Measurements from ENCODE around the gene CKAP2L. TPM values are rescaled to one million over a fixed set of nuclear protein-coding genes. Genes with fewer than 3 reads are reported as not detected.

CKAP2L gene
- total and polyA plus RNA-seq, 9 of the 15 experiments (the other 6 are each of a cell fraction or from before 2014, with no cell fraction given): 10.4 to 21.9 (median 14.2) TPM

DNA sequence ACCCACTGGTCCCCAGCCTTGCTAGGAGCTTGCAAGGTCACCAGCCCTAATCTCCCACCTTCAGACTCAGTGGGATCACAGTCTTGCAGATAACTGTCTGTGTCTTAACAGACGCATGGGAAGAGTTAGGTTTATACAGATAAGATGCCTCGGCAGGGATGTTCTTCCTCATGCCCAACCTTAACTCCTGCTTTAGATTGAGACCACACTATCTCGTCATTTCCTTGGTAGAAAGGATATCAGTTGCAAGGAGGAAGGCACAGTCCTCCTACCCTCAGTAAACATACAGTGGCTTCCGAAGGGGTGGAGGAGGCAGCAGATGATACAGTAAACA is 36.4 kb downstream of the CKAP2L start (continued):
- TF ChIP-seq POLR2AphosphoS5 (IDR thresholded peaks at IDR 0.05; ENCODE audit: control insufficient read depth, insufficient read depth, low read depth, low read length): peak; percentile 50; the same call in 1 of the 2 replicates
- TF ChIP-seq EP400 (IDR thresholded peaks at IDR 0.05): 0 out of 2 replicates have a peak, but pooled peaks have one; percentile 39
- TF ChIP-seq ZNF830 (CRISPR knock-in tag; IDR thresholded peaks at IDR 0.05): no peak
- no peak for TF ChIP-seq XRCC4 (IDR thresholded peaks at IDR 0.05; ENCODE audit: extremely low read depth, insufficient read depth, insufficient read length)
- TF ChIP-seq MEIS2 (IDR thresholded peaks at IDR 0.05; ENCODE audit: partially characterized antibody): peak; percentile 47
- TF ChIP-seq CREB1 (IDR thresholded peaks at IDR 0.05): peak; percentile 37; the same call in 1 of the 2 replicates
- TF ChIP-seq CREB1 (CRISPR knock-in tag; IDR thresholded peaks at IDR 0.05): no peak
- no peak for TF ChIP-seq SRF (CRISPR knock-in tag; IDR thresholded peaks at IDR 0.05)
- TF ChIP-seq KDM1A (IDR thresholded peaks at IDR 0.05): peak; percentile 67 to 77
- TF ChIP-seq, protein P1, sequence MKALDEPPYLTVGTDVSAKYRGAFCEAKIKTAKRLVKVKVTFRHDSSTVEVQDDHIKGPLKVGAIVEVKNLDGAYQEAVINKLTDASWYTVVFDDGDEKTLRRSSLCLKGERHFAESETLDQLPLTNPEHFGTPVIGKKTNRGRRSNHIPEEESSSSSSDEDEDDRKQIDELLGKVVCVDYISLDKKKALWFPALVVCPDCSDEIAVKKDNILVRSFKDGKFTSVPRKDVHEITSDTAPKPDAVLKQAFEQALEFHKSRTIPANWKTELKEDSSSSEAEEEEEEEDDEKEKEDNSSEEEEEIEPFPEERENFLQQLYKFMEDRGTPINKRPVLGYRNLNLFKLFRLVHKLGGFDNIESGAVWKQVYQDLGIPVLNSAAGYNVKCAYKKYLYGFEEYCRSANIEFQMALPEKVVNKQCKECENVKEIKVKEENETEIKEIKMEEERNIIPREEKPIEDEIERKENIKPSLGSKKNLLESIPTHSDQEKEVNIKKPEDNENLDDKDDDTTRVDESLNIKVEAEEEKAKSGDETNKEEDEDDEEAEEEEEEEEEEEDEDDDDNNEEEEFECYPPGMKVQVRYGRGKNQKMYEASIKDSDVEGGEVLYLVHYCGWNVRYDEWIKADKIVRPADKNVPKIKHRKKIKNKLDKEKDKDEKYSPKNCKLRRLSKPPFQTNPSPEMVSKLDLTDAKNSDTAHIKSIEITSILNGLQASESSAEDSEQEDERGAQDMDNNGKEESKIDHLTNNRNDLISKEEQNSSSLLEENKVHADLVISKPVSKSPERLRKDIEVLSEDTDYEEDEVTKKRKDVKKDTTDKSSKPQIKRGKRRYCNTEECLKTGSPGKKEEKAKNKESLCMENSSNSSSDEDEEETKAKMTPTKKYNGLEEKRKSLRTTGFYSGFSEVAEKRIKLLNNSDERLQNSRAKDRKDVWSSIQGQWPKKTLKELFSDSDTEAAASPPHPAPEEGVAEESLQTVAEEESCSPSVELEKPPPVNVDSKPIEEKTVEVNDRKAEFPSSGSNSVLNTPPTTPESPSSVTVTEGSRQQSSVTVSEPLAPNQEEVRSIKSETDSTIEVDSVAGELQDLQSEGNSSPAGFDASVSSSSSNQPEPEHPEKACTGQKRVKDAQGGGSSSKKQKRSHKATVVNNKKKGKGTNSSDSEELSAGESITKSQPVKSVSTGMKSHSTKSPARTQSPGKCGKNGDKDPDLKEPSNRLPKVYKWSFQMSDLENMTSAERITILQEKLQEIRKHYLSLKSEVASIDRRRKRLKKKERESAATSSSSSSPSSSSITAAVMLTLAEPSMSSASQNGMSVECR (CRISPR knock-in tag; IDR thresholded peaks at IDR 0.05): 0 out of 2 replicates have a peak, but pooled peaks have one; percentile 30
- TF ChIP-seq ZNF668 (CRISPR knock-in tag; IDR thresholded peaks at IDR 0.05): peak; percentile 64
- TF ChIP-seq CSDE1 (IDR thresholded peaks at IDR 0.05): no peak
- no peak for TF ChIP-seq IRF2 (CRISPR knock-in tag; IDR thresholded peaks at IDR 0.05)
- TF ChIP-seq GATAD2A (IDR thresholded peaks at IDR 0.05): peak; percentile 84; the same call in 1 of the 2 replicates
- 0 out of 4 replicates have a peak, but pooled peaks of 1 of the 2 experiments have one; percentile 30 for TF ChIP-seq TEAD1 (CRISPR knock-in tag; IDR thresholded peaks at IDR 0.05)
- TF ChIP-seq PHF8 (IDR thresholded peaks at IDR 0.05; ENCODE audit: borderline replicate concordance, low read length): no peak
- TF ChIP-seq TAL1 (IDR thresholded peaks at IDR 0.05): peak; percentile 74
- TF ChIP-seq ETV1 (tag; conservative IDR thresholded peaks at IDR 0.05; ENCODE audit: low read depth): 0 out of 2 replicates have a peak, but pooled peaks have one; percentile 3
- TF ChIP-seq, protein P2, sequence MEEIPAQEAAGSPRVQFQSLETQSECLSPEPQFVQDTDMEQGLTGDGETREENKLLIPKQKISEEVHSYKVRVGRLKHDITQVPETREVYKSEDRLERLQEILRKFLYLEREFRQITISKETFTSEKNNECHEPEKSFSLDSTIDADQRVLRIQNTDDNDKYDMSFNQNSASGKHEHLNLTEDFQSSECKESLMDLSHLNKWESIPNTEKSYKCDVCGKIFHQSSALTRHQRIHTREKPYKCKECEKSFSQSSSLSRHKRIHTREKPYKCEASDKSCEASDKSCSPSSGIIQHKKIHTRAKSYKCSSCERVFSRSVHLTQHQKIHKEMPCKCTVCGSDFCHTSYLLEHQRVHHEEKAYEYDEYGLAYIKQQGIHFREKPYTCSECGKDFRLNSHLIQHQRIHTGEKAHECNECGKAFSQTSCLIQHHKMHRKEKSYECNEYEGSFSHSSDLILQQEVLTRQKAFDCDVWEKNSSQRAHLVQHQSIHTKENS (CRISPR knock-in tag; IDR thresholded peaks at IDR 0.05): no peak
- TF ChIP-seq ASH1L (IDR thresholded peaks at IDR 0.05; ENCODE audit: borderline replicate concordance, low read depth, partially characterized antibody): no peak
- TF ChIP-seq ZNF445 (CRISPR knock-in tag; IDR thresholded peaks at IDR 0.05; ENCODE audit: low read depth): no peak
- TF ChIP-seq, protein P3, sequence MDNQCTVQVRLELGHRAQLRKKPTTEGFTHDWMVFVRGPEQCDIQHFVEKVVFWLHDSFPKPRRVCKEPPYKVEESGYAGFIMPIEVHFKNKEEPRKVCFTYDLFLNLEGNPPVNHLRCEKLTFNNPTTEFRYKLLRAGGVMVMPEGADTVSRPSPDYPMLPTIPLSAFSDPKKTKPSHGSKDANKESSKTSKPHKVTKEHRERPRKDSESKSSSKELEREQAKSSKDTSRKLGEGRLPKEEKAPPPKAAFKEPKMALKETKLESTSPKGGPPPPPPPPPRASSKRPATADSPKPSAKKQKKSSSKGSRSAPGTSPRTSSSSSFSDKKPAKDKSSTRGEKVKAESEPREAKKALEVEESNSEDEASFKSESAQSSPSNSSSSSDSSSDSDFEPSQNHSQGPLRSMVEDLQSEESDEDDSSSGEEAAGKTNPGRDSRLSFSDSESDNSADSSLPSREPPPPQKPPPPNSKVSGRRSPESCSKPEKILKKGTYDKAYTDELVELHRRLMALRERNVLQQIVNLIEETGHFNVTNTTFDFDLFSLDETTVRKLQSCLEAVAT (IDR thresholded peaks at IDR 0.05): no peak
- TF ChIP-seq PHF20 (IDR thresholded peaks at IDR 0.05; ENCODE audit: partially characterized antibody): no peak
- no peak for TF ChIP-seq NUFIP1 (IDR thresholded peaks at IDR 0.05; ENCODE audit: partially characterized antibody)
- no peak; the same call in 1 of the 2 replicates for TF ChIP-seq L3MBTL2 (IDR thresholded peaks at IDR 0.05)
